RWPE2 (cell line): ENCODE data around the gene NAT10.
"Not testable (repeated sequence)": the region's sequence is repeated elsewhere in the genome, so short reads cannot be mapped to it uniquely, and the experiment has no call there.

Experiments used
- ATAC-seq: fragments of 200-7000 bp; cut with Tn5 transposase; 3 replicates; pipeline ENCODE4 v1.9.1; 2021; ENCODE audit warnings: low read depth
- DNase-seq: peaks from one replicate; pipeline ENCODE4 v3.0.0-alpha.2; 2020; ENCODE audit warnings: low spot score
- H3K27ac ChIP-seq: fragments of 450-650 bp; 2 replicates; pipeline ENCODE4 v1.5.1; 2017; ENCODE audit warnings: mild to moderate bottlenecking; ENCODE audit not compliant: poor library complexity, severe bottlenecking
- H3K27me3 ChIP-seq: fragments of 250-450 bp; sonication (Bioruptor Pico); 2 replicates; pipeline ENCODE4 v1.5.1; 2021; ENCODE audit warnings: mild to moderate bottlenecking, moderate library complexity; ENCODE audit not compliant: insufficient read depth, poor library complexity, severe bottlenecking
- H3K36me3 ChIP-seq: fragments of 250-450 bp; sonication (Bioruptor Pico); 2 replicates; pipeline ENCODE4 v1.5.1; 2020; ENCODE audit warnings: low read depth, mild to moderate bottlenecking, moderate library complexity
- H3K4me1 ChIP-seq: fragments of 250-450 bp; sonication (Bioruptor Pico); 2 replicates; pipeline ENCODE4 v1.5.1; 2021; ENCODE audit warnings: mild to moderate bottlenecking, moderate library complexity; ENCODE audit not compliant: insufficient read depth, poor library complexity, severe bottlenecking
- H3K4me3 ChIP-seq: fragments of 250-450 bp; sonication (Bioruptor Pico); 2 replicates; pipeline ENCODE4 v1.5.1; 2021; ENCODE audit warnings: mild to moderate bottlenecking, moderate library complexity; ENCODE audit not compliant: severe bottlenecking
- H3K9me3 ChIP-seq: fragments of 250-450 bp; sonication (Bioruptor Pico); 2 replicates; pipeline ENCODE4 v1.5.1; 2021; ENCODE audit warnings: mild to moderate bottlenecking, moderate library complexity; ENCODE audit not compliant: severe bottlenecking
- CTCF ChIP-seq: fragments of 450-650 bp; IDR thresholded peaks from one replicate; pipeline ENCODE4 v1.5.1; 2017; ENCODE audit warnings: mild to moderate bottlenecking, moderate library complexity; ENCODE audit not compliant: poor library complexity, severe bottlenecking

Gene NAT10

GRCh38 chr11:34065505-34066203 is 39.8 kb upstream of the NAT10 start:
- Histone ChIP-seq H3K4me3 (no peak overlapping the region), H3K4me1 (peaks cover 6% of the 10 kb centered on the region), H3K27me3 (no peaks in the 10 kb centered on the region), H3K36me3 (peaks cover 68% of the 10 kb centered on the region), H3K27ac (no peak overlapping the region), H3K9me3 (no peaks in the 10 kb centered on the region)
- ATAC-seq: peak; percentile 23; the same call in 1 of the 3 replicates
- TF ChIP-seq CTCF: no peak
- no peak for DNase-seq

- peaks cover 72% of the 10 kb centered on the region for H3K36me3 ChIP-seq
- H3K27ac ChIP-seq, H3K4me1 ChIP-seq, ATAC-seq, H3K9me3 ChIP-seq, H3K27me3 ChIP-seq, H3K4me3 ChIP-seq, DNase-seq: not testable (repeated sequence)
Observed at GRCh38 chr11:34066766-34067165, 38.7 kb upstream of the NAT10 start.

- Histone ChIP-seq H3K9me3 (no peaks in the 10 kb centered on the region), H3K27ac (no peak overlapping the region), H3K4me3 (no peak overlapping the region), H3K36me3 (peaks cover 76% of the 10 kb centered on the region), H3K4me1 (peaks cover 6% of the 10 kb centered on the region), H3K27me3 (no peaks in the 10 kb centered on the region)
- no peak for TF ChIP-seq CTCF
- DNase-seq (no peak), ATAC-seq (no peak)
Observed at GRCh38 chr11:34067383-34068065, 37.9 kb upstream of the NAT10 start.

DNA sequence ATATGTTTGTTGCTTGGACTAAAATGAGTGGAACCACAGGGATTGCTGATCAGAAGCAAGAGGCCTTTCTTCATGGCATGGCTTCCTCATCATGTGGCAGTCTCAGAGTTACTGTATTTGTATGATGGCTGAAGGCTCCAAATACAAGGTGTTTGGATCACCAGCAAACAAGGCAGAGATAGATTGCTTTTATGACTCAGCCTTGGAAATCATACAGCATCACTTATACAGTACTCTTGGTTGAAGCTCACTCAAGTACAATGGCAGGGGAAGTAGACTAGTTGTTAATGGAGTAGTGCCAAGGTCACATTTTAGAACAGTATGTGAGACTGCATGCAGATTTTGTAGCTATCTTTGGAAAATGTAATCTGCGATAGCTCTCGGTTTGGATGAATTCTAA is 37.3 kb upstream of the NAT10 start:
- no peaks in the 10 kb centered on the region for H3K9me3 ChIP-seq
- no peak overlapping the region for H3K27ac ChIP-seq
- H3K27me3 ChIP-seq: no peaks in the 10 kb centered on the region
- H3K4me3 ChIP-seq: no peak overlapping the region
- DNase-seq (no peak), ATAC-seq (peak; percentile 41; the same call in 2 of the 3 replicates)
- peaks cover 76% of the 10 kb centered on the region for H3K36me3 ChIP-seq
- H3K4me1 ChIP-seq: peaks cover 6% of the 10 kb centered on the region
- no peak for TF ChIP-seq CTCF

DNA sequence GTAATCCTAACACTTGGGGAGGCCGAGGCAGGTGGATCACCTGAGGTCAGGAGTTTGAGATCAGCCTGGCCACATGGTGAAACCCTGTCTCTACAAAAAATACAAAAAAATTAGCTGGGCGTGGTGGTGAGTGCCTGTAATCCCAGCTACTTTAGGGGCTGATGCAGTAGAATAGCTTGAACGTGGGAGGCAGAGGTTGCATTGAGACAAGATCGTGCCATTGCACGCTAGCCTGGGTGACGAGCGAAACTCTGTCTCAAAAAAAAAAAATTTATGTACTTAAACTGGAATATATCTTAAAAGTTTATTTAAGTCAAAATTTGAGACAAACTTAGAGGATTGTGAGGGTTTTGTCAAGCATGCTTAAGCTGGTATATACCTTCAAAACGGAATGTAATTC is 34.1 kb upstream of the NAT10 start:
- H3K27me3 ChIP-seq, H3K27ac ChIP-seq, H3K4me3 ChIP-seq, H3K9me3 ChIP-seq, ATAC-seq, DNase-seq: not testable (repeated sequence)
- H3K36me3 ChIP-seq: peaks cover 86% of the 10 kb centered on the region
- peaks cover 28% of the 10 kb centered on the region for H3K4me1 ChIP-seq

GRCh38 chr11:34072041-34072440 is 33.4 kb upstream of the NAT10 start:
- no peak for TF ChIP-seq CTCF
- Histone ChIP-seq H3K27me3 (no peaks in the 10 kb centered on the region), H3K27ac (no peak overlapping the region), H3K36me3 (peaks cover 91% of the 10 kb centered on the region), H3K9me3 (no peaks in the 10 kb centered on the region), H3K4me1 (peaks cover 28% of the 10 kb centered on the region), H3K4me3 (no peak overlapping the region)
- ATAC-seq (no peak), DNase-seq (no peak)
